C4-2B (cell line): ENCODE results near the gene LOXL3.

Experiments used
- CTCF ChIP-seq: fragments of 450-650 bp; conservative IDR thresholded peaks from 2 replicates; pipeline ENCODE4 v1.5.1; 2017; ENCODE audit warnings: mild to moderate bottlenecking
- ZFX ChIP-seq: fragments of 450-650 bp; IDR thresholded peaks from 2 replicates; pipeline ENCODE4 v1.6.1; 2017

DNA sequence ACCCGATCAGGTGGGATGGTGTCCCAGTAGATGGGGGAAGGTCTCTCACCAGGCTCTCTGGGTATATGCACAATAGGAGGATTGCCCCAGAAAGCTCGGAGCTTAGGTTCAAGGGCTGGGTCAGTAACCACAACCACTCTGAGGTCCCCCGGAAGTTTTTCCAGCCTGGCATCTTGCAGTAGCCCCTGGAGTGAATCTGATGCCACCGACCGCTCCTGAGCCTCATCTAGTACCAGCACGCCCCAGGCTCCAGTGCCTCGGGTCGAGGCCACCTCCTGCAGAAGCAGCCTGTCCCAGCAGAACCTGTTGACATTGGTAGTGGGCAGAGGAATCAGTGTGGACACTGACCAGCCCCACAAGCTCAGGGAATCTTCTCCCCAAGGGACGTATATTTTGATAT lies 29.7 kb downstream of the LOXL3 start:
- TF ChIP-seq CTCF (no peak), ZFX (no peak)
